Esophagus muscularis mucosa (tissue), 4 donors: Measurements from ENCODE around the gene ZNF211. TPM values are rescaled to one million over a fixed set of nuclear protein-coding genes. Genes with fewer than 3 reads are reported as not detected.

Experiments
- DNase-seq: peaks from one replicate; pipeline ENCODE4 v3.0.0-alpha.2; 2017; ENCODE audit errors: extremely low spot score
- H3K27ac ChIP-seq, 4 donors: fragments of 200-600 bp; sonication (generic); replicated peaks in 1 of 4; 1 replicate in 3 of 4; 2 replicates in 1 of 4; pipeline ENCODE4 v1.5.1; 2016 to 2019; ENCODE audit warnings: mild to moderate bottlenecking in 1 of 4
- H3K27me3 ChIP-seq, 4 donors: fragments of 200-600 bp; sonication (generic); one replicate each; pipeline versions ENCODE4 v1.5.1 to v1.6.0; 2016 to 2019
- H3K36me3 ChIP-seq, 4 donors: fragments of 200-600 bp; sonication (generic); one replicate each; pipeline ENCODE4 v1.5.1; 2016 to 2019
- H3K4me1 ChIP-seq, 4 donors: fragments of 200-600 bp; sonication (generic); one replicate each; pipeline ENCODE4 v1.5.1; 2016 to 2019
- H3K4me3 ChIP-seq, 4 donors: fragments of 200-600 bp; sonication (generic); 1 replicate in 2 of 4; 2 replicates in 2 of 4; pipeline ENCODE4 v1.5.1; 2016 to 2019; ENCODE audit warnings: mild to moderate bottlenecking in 4 of 4, moderate library complexity in 1 of 4
- H3K9me3 ChIP-seq, 4 donors: fragments of 200-600 bp; sonication (generic); 1 replicate in 3 of 4; 2 replicates in 1 of 4; pipeline ENCODE4 v1.5.1; 2016 to 2019
- CTCF ChIP-seq, 3 experiments: fragments of 200-600 bp in 2 of 3; fragments of 450-650 bp in 1 of 3; sonication (generic) in 2 of 3; IDR thresholded peaks; one replicate each; pipeline ENCODE4 v1.5.1; 2017 to 2019; ENCODE audit warnings: antibody characterized with exemption in 3 of 3, mild to moderate bottlenecking in 2 of 3, moderate library complexity in 1 of 3
- EP300 ChIP-seq: sonication (generic); formaldehyde crosslinking; IDR thresholded peaks from one replicate; pipeline ENCODE4 v1.6.1; 2017; ENCODE audit warnings: antibody characterized with exemption
- POLR2A ChIP-seq: fragments of 450-650 bp; IDR thresholded peaks from one replicate; pipeline ENCODE4 v1.6.1; 2017; ENCODE audit warnings: antibody characterized with exemption, moderate library complexity, mild to moderate bottlenecking, low read depth
- POLR2AphosphoS5 ChIP-seq, 2 donors: sonication (generic); formaldehyde crosslinking; IDR thresholded peaks; one replicate each; pipeline ENCODE4 v1.6.1; 2017; ENCODE audit warnings: antibody characterized with exemption in 2 of 2
- WGBS: methylation state at CpG from one replicate; pipeline ENCODE4 v1.1.5; 2018; 5-methylcytosine and 5-hydroxymethylcytosine counted together
- intact Hi-C: fragments of 100-400 bp; cut with DNase I; formaldehyde crosslinking; loops from one replicate; pipeline ENCODE4 v1.15.1; 2023
- total RNA-seq, 4 donors: library from RNA; depleted of rRNA; stranded (reverse); fragments of >200 nt; gene quantifications; one replicate each; pipeline versions ENCODE4 v1.1.0 to v1.2.1, GENCODE V29; 2016

The ZNF211 gene
- total RNA-seq, 4 donors from 2014 or later = 9.4 to 14.8 (median 11.0) TPM

GRCh38 chr19:57615346-57615745 lies 17.6 kb upstream of the ZNF211 start:
- no peak for TF ChIP-seq POLR2A
- no peak for TF ChIP-seq CTCF (IDR thresholded peaks at IDR 0.05)
- TF ChIP-seq EP300 = no peak
- TF ChIP-seq POLR2AphosphoS5 (IDR thresholded peaks at IDR 0.05) = no peak
- Histone ChIP-seq H3K27me3 (no peaks in the 10 kb centered on the region), H3K27ac (no peak overlapping the region), H3K36me3 (peaks cover 45 to 51% (median 51%) of the 10 kb centered on the region in 4 donors), H3K4me3 (peak overlapping the region in 3 of 4 donors; percentile 91 to 99 (median 92)), H3K9me3 (peaks cover 25 to 65% (median 57%) of the 10 kb centered on the region in 4 donors), H3K4me1 (peaks cover 4 to 23% (median 14%) of the 10 kb centered on the region in 4 donors)
- 77% methylated on average over 3 of the region's 3 CpGs for WGBS
- DNase-seq = no peak
- intact Hi-C loops = no loop called here

- intact Hi-C loops = no loop called here
- Histone ChIP-seq H3K27ac (no peak overlapping the region), H3K4me3 (peak overlapping the region in 1 of 4 donors; percentile 11), H3K36me3 (peaks cover 73 to 89% (median 87%) of the 10 kb centered on the region in 4 donors), H3K9me3 (peaks cover 51 to 100% (median 99%) of the 10 kb centered on the region in 4 donors), H3K27me3 (no peaks in the 10 kb centered on the region), H3K4me1 (peaks cover 0 to under 1% (median 0%) of the 10 kb centered on the region in 4 donors)
- TF ChIP-seq POLR2A = no peak
- no peak for TF ChIP-seq POLR2AphosphoS5 (IDR thresholded peaks at IDR 0.05)
- no peak for TF ChIP-seq EP300
- TF ChIP-seq CTCF (IDR thresholded peaks at IDR 0.05) = no peak
- 95% methylated on average over 10 of the region's 10 CpGs for WGBS
- no peak for DNase-seq
These were observed 12.2 kb upstream of the ZNF211 start for GRCh38 chr19:57620673-57621348.

GRCh38 chr19:57623091-57623490 lies 9.9 kb upstream of the ZNF211 start:
- no peak overlapping the region for H3K27ac ChIP-seq
- intact Hi-C loops = no loop called here
- H3K36me3 ChIP-seq = peaks cover 51 to 68% (median 64%) of the 10 kb centered on the region in 4 donors
- peaks cover 43 to 100% (median 93%) of the 10 kb centered on the region in 4 donors for H3K9me3 ChIP-seq
- no peak for DNase-seq
- no peaks in the 10 kb centered on the region for H3K27me3 ChIP-seq
- TF ChIP-seq CTCF (IDR thresholded peaks at IDR 0.05) = no peak
- no peak for TF ChIP-seq POLR2A
- TF ChIP-seq POLR2AphosphoS5 (IDR thresholded peaks at IDR 0.05) = no peak
- TF ChIP-seq EP300 = no peak
- H3K4me3 ChIP-seq = no peak overlapping the region
- no peaks in the 10 kb centered on the region for H3K4me1 ChIP-seq

- H3K9me3 ChIP-seq = peaks cover 0 to 44% (median 34%) of the 10 kb centered on the region in 4 donors
- H3K27me3 ChIP-seq = no peaks in the 10 kb centered on the region
- H3K36me3 ChIP-seq = peaks cover 23 to 54% (median 39%) of the 10 kb centered on the region in 4 donors
- no peak for TF ChIP-seq EP300
- no peak for TF ChIP-seq POLR2A
- no peak for TF ChIP-seq CTCF (IDR thresholded peaks at IDR 0.05)
- no peak for TF ChIP-seq POLR2AphosphoS5 (IDR thresholded peaks at IDR 0.05)
- WGBS = 65% methylated on average over 5 of the region's 6 CpGs
- H3K27ac ChIP-seq = peak overlapping the region; percentile 80 to 90 (median 84)
- peak overlapping the region; percentile 65 to 92 (median 84) for H3K4me3 ChIP-seq
- H3K4me1 ChIP-seq = peaks cover 9 to 19% (median 13%) of the 10 kb centered on the region in 4 donors
- intact Hi-C loops = loop anchor here (5.0 kb wide), 1 partner anchor 56 kb away; the partner anchor contains the start of gene ZNF416
- no peak for DNase-seq
These were observed 814 bp downstream of the ZNF211 start for GRCh38 chr19:57633832-57634131.
